GM15510 (cell line): ENCODE measurements around the gene P4HA2.

Source experiments
- POLR2A ChIP-seq: IDR thresholded peaks from 3 replicates; pipeline ENCODE4 v1.6.1; 2011; ENCODE audit warnings: borderline replicate concordance; ENCODE audit not compliant: insufficient read length; ENCODE audit errors: extremely low read depth

The P4HA2 gene

DNA sequence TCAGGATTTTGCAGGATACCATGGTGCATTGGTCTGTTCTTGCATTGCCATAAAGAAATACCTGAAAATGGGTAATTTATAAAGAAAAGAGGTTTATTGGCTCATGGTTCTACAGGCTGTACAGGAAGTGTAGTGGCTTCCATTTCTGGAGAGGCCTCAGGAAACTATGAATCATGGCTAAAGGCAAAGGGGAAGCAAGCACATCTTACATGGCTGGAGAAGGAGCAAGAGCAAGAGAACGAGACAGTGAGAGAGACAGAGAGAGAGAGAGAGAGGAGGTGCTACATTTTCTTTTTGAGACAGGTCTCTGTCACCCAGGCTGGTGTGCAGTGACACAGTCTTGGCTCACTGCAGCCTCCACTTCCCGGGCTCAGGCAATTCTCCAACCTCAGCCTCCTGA, 43.9 kb downstream of the P4HA2 start:
- TF ChIP-seq POLR2A = no peak

DNA sequence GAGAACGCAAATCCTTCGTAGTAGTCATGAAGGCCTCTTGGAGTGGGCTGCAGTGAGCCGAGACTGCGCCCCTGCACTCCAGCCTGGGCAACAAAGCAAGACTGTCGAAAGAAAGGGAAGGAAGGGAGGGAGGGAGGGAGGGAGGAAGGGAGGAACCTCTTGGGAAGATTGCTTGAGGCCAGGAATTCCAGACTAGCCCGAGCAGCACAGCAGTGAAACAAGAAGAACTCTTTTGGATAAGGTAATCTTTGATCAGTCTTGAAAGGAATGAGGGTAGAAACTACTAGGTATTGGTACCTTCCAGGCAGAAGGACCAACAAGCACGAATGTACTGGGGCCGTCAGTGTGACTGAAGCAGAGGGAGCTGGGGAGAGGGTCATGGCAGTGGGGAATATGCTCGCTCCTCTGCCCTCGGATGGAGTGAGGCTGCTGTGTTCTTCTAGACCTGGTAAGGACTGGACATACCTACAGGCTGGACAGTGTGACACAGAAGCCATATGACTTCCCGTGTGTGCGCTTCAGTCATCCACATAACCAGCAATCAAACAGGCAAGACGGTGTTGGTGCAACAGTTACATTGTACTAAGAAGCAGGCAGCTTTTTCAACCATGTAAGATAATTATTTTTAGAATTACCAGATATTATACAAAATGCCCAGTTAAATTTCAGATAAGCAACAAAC, 45.2 kb downstream of the P4HA2 start:
- TF ChIP-seq POLR2A = no peak

DNA sequence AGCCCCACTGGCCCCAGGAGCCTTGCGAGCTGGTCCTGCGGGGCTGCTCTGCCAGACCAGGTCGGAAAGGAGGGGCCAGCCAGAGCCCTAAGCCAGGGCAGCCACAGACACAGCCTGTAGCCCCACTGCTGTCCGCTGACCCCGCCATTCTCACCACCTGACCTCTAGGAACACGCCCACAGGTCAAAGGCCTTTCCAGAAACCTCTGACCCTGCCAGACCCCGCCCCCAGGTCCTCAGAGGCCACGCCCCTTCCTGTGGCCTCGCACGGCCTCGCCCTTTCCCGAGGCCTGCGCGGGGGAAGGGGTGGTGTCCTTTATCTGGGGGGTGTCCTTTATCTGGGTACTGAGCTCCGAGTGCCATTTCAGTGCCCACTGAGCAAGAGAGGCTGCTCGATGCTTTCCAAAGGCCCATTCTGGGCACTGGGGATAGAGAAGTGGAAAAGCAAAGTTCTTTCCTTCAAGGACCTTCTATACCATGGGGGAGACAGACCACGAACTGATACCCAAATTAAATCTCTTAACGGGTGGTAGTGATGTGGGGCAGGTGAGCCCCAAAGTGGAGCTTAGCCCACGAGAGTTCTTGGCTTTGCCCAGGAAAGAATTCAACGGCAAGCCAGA, 46.5 kb downstream of the P4HA2 start:
- TF ChIP-seq POLR2A = no peak

- no peak for TF ChIP-seq POLR2A
Observed at GRCh38 chr5:132180134-132180745, 47.4 kb downstream of the P4HA2 start.

- no peak for TF ChIP-seq POLR2A
Observed at GRCh38 chr5:132179405-132179804, 48.2 kb downstream of the P4HA2 start.

DNA sequence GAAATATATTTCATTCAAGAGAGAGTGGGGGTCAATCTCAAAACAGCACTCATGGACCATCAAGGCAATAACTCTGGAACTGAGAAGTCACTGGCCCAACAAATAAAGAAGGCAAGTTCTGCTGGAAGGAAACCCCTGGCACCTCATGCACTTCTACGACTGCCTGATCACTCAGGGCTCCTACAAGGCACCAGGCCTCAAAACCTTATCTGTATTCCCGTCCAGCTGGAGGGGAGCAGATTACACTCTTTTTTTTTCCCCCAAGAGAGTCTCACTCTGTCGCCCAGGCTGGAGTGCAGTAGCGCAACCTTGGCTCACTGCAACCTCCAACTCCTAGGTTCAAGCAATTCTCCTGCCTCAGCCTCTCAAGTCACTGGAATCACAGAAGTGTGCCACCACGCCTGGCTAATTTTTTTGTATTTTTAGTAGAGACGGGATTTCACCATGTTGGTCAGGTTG, 49.9 kb downstream of the P4HA2 start:
- TF ChIP-seq POLR2A = no peak

DNA sequence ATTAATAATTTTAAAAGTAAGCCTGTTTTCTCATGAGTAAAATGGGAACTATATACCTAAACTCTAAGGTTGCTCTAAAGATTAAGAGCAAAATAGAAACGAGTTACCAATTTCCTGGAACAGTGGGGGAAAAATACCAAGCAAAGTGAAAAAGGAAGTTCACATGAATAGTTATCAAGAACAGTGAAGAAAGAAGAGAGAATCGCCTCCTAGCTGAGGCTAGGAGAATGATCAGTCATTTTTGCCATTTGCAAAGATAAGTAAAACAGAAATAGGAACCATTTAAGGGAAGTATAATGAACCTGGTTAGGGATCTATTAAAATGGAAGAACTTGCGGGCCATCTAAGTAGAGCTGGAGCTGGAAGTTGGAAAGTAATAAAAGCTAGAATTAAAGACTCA, 50.7 kb downstream of the P4HA2 start:
- no peak for TF ChIP-seq POLR2A

DNA sequence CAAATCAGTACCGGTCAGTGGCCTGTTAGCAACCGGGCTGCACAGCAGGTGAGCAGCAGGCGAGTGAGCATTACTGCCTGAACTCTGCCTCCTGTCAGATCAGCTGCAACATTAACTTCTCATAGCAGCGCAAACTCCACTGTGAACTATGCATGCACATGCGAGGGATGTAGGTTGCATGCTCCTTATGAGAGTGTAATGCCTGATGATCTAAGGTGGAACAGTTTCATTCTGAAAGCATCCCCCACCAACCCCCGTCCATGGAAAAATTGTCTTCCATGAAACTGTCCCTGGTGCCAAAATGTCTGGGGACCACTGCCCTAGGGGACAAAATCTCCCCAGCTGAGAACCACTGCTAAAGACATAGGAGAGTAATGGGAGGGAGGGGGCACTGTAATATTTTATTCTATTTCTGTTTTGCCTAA, 51.1 kb downstream of the P4HA2 start:
- TF ChIP-seq POLR2A = no peak

GRCh38 chr5:132162945-132163344, 64.7 kb downstream of the P4HA2 start:
- TF ChIP-seq POLR2A = no peak

GRCh38 chr5:132156413-132156812, 71.2 kb downstream of the P4HA2 start:
- TF ChIP-seq POLR2A = no peak

- TF ChIP-seq POLR2A = no peak
Observed at GRCh38 chr5:132150565-132150964, 77.1 kb downstream of the P4HA2 start.

- TF ChIP-seq POLR2A = no peak
Observed at GRCh38 chr5:132147663-132148062, 80.0 kb downstream of the P4HA2 start.

GRCh38 chr5:132143148-132143547, 84.5 kb downstream of the P4HA2 start:
- no peak for TF ChIP-seq POLR2A

DNA sequence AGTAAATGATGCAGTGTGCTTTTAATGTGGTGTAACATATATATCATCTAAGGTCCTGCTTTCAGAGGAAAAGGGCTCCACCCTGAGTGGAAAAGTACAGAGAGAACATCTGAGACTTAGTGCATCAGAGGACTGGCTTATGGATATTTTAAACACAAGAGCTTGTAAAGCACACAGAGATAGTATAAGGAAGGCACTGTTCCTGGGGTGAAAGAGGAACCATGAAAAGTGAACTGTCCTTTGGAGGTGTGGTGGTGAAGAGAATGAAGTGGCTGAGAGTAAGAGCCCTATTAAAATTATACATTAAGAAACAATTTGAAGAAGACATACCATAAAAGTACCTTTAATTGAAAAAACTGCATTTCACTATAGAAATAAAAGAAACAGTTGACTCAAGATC, 85.2 kb downstream of the P4HA2 start:
- no peak for TF ChIP-seq POLR2A
